Amygdala (tissue), 56 donors: ENCODE measurements around the gene RAD23A.
"Not testable (repeated sequence)": the region's sequence is repeated elsewhere in the genome, so short reads cannot be mapped to it uniquely, and the experiment has no call there.

Source experiments
- DNase-seq, 56 donors: peaks; one replicate each; lab custom pipeline; 2025; lab: John Stamatoyannopoulos, UW

RAD23A gene

GRCh38 chr19:12937093-12937926, 8.4 kb upstream of the RAD23A start:
- DNase-seq = peak in 10 of 56 donors; percentile 8 to 40 (median 26)

- DNase-seq = peak in 55 of 56 donors; percentile 76 to 100 (median 99)
These were observed 7.5 kb upstream of the RAD23A start, which contains the start of gene CALR for GRCh38 chr19:12937927-12938778. CALR (plus strand) TSS chr19:12938609; CDS start chr19:12938680, 71 bp downstream.

GRCh38 chr19:12938779-12939601, 6.7 kb upstream of the RAD23A start:
- peak in 4 of 56 donors; percentile 9 to 47 (median 24) for DNase-seq

GRCh38 chr19:12939975-12940423, 5.7 kb upstream of the RAD23A start:
- no peak for DNase-seq

- DNase-seq = no peak
These were observed 4.8 kb upstream of the RAD23A start for GRCh38 chr19:12940897-12941296.

- no peak for DNase-seq
These were observed 2.1 kb upstream of the RAD23A start for GRCh38 chr19:12943437-12944044.

GRCh38 chr19:12944104-12944674, 1.5 kb upstream of the RAD23A start:
- DNase-seq = no peak

- peak in 14 of 56 donors; percentile 10 to 64 (median 42) for DNase-seq
These were observed 545 bp downstream of the RAD23A start for GRCh38 chr19:12946092-12946721.

- DNase-seq = no peak
These were observed 1.3 kb downstream of the RAD23A start for GRCh38 chr19:12946731-12947496.

GRCh38 chr19:12947702-12948611, 2.3 kb downstream of the RAD23A start:
- peak in 21 of 56 donors; percentile 7 to 55 (median 31) for DNase-seq

GRCh38 chr19:12948612-12949362, 3.1 kb downstream of the RAD23A start:
- DNase-seq = no peak

GRCh38 chr19:12949363-12950283, 4.0 kb downstream of the RAD23A start:
- peak in 1 of 56 donors; percentile 30 for DNase-seq

- not testable (repeated sequence) for DNase-seq
These were observed 6.4 kb downstream of the RAD23A start for GRCh38 chr19:12952050-12952449.

- peak in 3 of 56 donors; percentile 38 to 54 (median 49) for DNase-seq
These were observed 7.0 kb downstream of the RAD23A start for GRCh38 chr19:12952488-12953137.
